GM19438 (cell line): ENCODE data around the gene UNC5CL.

Source experiments
- ATAC-seq: cut with Tn5 transposase; IDR thresholded peaks from one replicate; pipeline ENCODE4 v1.9.1; 2021; ENCODE audit warnings: low read depth; ENCODE audit not compliant: unreplicated experiment

Gene UNC5CL, protein sequence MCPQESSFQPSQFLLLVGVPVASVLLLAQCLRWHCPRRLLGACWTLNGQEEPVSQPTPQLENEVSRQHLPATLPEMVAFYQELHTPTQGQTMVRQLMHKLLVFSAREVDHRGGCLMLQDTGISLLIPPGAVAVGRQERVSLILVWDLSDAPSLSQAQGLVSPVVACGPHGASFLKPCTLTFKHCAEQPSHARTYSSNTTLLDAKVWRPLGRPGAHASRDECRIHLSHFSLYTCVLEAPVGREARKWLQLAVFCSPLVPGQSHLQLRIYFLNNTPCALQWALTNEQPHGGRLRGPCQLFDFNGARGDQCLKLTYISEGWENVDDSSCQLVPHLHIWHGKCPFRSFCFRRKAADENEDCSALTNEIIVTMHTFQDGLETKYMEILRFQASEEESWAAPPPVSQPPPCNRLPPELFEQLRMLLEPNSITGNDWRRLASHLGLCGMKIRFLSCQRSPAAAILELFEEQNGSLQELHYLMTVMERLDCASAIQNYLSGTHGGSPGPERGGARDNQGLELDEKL

DNA sequence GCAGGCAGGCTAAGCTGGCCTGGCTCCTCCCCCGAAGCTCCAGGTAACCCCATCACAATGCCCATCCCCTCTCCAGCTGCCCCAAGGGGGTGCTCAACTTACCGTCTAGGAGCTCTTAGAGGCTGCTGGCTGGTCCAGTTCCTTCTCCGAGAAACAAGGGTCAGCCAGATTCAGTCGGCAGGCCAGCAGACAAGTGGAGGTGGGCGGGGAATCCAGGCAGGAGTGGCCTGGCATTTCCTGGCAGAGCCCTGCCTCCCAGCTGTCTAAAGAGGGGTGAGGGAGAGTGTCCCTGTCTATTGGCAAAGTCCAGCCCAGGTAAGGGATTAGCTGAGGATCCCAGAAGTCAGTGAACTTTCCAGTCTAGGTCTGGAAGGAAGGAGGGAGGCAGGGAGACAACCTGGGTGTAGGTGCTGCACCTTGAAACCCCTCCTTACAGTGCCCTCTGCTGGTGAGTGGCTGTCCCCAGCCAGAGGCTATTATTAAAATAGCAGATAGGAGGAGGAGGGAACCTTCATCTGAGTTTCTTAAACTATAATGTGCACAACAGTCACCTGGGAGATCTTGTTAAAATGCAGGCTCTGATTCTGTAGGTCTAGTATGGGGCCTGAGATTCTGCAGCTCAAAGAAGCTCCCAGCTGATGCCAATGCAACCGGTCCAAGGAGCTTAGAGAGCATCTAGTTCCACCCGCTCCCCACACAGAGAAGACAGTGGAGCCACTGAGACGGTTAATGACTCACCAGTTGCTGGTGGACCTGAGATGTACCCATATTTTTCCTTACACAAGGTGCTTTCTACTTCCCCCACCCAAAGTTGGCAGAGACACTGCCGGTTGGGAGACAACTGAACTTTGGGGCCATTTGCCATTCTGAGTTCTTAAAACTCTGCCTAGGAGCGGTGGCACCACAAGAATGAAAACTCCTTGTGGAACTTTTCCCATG lies at the start of gene UNC5CL:
Gene UNC5CL (minus strand): TSS at position 162 of the 939 bp plus-strand sequence. CDS start 4,147 bp downstream, outside the sequence.
- no peak for ATAC-seq

DNA sequence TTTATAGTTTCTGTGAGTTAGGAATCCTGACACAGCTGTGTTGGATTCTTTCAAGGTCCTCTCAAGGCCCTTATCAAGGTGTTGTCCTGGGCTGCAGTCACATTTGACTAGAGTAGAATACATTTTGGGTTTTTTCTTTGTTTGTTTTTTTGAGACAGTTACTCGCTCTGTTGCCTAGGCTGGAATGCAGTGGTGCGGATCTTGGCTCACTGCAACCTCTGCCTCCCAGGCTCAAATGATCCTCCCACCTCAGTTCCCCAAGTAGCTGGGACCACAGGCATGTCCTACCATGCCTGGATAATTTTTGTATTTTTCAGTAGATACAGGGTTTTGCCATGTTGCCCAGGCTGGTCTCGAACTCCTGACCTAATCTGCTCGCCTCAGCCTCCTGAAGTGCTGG lies 49.4 kb upstream of the UNC5CL start:
- ATAC-seq = no peak

DNA sequence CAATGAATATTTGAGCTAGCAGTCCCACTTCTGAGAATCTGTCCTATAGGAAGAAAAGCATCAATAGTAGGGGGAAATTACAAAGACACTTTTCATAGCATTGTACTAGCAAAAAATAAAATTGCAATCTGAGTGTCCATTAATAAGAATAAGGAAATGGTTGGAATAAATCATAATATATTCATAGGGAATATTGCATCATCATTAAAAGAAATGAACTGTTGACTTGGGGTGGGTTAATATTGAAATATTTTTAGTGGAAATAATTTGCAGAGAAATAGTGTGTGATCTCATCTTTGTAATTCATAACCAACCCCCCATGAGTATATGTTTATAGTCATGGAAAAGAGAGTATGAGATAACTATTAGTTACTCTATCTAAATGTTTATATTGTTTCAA lies 46.2 kb upstream of the UNC5CL start:
- ATAC-seq = no peak

DNA sequence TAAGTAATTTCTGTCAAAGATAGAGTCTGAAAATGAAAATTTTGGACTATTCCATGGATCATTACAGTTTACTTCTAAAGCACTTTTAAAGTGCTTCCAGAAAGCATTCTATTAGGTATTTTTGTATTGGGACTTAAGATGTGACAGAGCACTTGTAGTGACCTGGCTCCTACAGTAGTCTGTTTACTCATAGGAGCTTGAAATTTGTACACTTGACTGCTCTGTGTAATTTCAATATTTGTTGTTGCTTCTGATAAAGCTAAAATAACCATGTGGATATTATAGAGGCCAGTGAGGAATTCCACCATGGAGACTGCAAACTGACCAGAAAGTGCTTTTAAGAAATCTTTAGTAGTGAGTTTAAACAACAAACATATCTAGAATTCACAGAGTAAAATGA lies 44.1 kb upstream of the UNC5CL start:
- ATAC-seq = no peak

DNA sequence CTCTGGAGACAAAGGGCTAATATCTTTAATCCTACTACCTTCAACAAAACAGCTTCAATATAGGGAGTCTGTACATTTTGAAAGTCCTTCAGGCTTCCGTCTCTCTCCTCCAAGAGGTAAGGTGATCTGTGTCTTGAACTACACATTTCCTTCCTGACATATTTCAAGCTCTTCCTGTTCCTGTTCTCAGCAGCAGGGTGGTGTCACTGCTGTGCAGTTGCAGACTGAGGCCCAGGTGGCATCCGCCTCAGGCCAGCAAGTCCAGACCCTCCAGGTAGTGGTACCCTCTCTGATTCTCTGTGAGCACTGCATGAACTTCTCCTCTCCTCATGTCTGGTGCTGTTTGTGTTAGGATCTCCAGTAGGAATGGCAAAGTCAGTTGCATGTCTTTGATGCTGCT lies 41.6 kb upstream of the UNC5CL start:
- ATAC-seq = no peak

DNA sequence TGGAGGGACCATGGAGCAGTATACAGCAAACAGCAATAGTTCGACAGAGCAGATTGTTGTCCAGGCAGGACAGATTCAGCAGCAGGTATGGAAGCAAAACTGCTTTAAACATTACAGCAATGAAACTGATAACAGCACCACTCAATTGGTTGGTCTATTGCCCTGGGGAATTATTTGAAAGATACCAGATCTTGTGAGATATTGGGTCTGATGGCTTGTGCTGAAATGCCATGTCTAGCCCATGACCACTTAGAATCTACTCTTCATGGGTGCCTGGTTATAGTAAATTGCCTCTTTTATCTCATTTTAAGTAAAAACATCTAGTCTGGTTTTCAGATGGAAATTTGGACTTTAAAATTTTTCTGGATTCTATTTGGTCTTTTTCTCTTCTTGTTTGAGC lies 40.1 kb upstream of the UNC5CL start:
- ATAC-seq = no peak

DNA sequence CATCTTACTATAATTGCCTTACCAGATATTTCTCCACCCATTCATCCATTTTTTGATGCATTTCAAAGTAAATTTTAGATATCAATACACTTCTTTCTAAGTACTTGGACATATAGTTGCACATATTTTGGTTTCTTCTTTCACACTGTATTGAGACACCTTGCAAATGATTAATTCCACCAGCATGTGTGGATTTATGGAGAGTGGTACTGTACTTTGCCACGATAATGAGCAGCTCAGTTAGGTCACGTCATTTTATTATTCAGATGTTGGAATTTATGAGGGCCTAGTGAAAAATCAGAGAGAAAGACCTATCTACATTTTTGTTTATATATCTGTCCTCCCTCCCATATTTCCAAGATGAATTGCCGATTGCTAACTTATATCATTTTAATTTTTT lies 39.1 kb upstream of the UNC5CL start:
- no peak for ATAC-seq

DNA sequence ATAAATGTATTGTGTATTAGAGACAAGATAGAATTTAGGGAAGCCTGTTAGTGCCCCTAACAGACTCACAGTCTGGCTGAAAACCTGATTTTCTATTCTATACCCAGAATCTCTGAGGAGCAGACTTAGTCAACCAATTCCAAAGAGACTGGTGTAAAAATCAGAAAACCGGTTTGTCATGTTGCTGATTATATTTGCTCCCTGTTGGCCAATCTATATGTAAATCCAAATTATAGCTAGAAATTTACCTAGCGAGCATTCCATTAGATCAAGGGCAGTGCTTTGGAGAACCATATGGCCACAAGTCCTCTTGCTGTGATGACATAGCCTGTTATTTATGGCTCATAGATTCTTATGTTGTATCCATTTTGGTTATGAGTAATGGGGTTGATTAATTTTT lies 38.5 kb upstream of the UNC5CL start:
- ATAC-seq = no peak

DNA sequence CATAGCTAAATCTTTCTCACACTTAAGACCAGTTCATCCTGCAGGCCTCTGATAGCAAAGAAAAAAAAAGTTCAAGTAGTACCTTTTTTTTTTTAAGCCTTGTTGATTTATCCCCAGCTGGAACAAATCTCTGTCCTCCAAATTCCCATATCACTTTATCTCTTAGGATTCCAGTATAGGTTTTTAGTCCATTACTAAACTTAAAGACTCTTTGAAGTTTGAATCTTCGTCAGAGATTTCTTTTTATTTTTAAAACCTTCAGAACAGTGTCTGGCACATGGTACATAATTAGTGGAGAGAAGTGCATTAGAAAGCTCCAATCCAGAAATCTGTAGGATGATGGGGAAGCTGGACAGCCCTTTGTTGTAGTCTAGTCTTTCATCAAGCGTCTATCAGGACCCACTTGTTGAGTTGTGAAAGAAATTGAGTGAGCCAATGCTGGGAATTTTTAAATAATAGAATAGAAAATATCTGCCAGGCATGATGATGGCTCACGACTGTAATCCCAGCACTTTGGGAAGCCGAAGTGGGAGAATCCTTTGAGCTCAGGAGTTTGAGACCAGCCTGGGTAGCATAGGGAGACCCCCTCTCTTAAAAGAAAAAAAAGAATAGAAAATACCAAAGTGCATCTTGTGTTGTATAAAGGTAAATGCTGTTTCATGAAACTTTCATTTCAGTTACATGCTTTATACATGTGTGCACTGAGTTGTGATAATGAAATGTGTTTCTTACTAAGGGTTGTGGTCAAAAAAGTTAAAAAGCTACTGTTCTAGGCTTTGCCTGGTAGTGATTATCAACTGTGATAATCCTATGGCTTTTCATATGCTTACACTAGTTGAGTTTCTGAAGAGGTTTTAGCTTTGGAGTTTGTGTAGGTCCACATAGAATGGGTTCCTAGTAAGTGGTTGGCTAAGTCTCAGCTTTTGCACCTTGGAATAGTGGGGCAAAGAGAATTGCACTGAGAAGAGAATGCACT lies 36.9 kb upstream of the UNC5CL start:
- ATAC-seq = no peak

DNA sequence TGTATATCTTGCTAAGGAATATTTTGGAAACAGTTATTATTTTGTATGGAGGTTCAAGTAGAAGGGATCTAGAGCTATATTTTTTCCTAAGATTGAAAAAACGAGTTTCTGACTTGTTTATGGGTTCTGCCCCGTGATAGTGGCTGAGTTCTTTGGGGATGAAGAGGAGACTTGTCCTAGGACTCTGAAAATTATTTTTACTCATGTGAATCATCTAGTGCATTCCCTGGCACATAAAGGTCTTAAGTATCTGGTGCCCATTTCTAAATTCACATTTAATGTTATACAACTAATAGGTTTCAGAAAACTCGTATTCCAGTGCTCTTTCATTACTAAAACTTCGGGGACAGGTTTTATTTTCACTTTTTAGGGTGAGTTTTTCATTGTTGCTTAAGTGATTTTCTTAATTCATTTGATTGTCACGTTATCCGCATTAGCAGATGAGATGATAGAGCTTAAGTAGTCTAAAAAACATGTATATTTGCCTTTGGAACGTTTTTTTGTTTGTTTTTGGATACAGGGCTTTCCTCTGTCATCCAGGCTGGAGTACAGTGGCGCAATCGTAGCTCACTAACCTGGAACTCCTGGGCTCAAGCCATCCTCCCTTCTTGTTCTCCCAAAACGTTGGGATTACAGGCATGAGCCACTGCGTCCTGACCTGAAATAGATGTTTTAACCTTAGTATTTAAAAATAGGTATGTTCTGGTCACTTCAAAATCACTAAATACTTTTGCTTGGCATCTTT lies 35.8 kb upstream of the UNC5CL start:
- ATAC-seq = no peak

DNA sequence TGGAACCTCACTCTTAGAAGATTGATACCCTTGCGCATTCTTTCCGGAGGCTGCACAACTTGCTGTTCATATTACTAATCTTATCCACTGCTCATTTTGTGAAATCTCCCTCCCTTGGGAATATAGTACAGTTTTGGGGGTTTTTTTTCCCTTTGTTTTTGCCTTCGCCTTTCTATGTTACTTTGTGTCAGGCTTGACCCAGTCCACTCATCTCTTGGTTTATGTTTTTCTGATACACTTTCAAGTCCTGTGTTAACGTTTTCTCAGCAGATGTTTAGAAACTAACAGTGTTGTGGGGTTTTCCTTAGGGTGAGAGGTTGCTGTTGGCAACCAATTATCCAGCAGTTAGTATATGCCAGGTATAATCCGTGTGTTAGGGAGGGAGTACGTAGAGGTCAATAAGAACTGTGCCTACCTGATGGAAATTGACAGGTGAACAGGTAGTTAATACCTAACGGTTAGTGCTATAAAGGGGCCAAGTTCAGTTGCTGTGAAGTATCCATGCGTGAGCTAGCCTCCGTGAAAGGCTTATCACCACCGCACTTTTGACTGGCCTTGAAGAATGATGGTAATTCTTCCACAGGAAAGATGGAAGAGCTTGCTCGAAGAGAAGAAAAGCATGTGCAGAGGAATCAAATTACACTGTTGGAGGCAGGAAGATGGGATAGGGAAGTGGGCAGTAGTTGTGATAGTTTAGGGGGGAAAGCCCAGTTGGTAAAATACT lies 35.1 kb upstream of the UNC5CL start:
- no peak for ATAC-seq

DNA sequence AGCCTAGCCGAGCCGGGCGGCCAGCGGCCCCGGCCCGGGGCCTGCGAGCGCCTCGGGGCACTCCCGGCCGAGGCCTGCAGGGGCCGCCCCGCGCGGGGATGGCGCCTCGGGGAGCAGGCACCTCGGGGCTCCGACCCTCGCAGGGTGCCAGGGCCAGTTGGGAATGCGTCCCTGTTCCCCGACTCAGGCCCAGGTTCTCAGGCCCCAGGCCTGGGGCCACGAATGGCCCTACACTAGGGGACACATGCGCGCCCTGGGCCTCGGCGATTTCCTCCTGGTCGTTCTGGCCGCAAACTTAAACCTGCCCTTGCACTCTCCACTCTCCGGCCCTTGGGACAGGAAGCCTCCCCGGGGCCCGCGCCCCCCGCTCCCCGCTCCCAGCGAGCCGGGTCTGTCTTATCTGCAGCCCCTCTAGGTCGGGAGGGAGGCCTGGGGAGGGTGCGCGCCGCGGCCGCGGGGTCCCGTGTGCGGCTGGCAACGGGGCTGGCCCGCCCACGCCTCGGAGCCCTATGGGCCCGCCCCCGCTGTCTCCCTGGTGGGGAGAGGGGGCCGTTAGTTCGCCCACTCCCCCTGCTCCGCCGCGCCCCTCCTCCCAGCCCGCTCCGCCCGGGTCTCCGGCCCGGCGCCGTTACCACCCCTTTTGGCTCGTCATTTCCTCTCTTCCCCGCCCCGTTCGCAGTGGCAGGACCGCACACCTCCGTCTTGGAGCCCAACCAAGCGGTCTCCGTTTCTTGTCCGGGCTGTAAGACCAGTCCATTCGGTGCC lies 34.4 kb upstream of the UNC5CL start:
- ATAC-seq = peak; percentile 24

DNA sequence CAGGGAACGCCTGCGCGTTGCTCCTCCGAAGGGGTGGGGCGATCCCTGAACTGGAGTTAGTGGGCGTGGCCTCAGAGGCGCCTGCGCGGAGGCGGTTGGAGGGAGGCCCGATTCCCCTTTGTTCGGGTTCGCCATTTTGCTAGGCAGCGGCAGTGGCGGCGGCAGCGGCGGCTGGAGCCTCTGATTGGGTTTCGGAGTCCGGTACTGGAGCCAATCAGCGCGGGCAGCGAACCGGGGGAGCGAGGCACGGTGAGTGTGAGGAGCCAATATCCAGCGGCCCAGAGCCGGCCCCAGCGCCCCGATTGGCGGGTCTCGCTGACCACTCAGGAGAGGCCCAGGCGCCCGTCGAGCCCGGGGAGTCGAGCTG lies 33.8 kb upstream of the UNC5CL start, which contains the start of gene NFYA:
Gene NFYA (plus strand): TSS at position 139 of the 367 bp plus-strand sequence. CDS start 6,116 bp downstream, outside the sequence.
- ATAC-seq = peak; percentile 61

DNA sequence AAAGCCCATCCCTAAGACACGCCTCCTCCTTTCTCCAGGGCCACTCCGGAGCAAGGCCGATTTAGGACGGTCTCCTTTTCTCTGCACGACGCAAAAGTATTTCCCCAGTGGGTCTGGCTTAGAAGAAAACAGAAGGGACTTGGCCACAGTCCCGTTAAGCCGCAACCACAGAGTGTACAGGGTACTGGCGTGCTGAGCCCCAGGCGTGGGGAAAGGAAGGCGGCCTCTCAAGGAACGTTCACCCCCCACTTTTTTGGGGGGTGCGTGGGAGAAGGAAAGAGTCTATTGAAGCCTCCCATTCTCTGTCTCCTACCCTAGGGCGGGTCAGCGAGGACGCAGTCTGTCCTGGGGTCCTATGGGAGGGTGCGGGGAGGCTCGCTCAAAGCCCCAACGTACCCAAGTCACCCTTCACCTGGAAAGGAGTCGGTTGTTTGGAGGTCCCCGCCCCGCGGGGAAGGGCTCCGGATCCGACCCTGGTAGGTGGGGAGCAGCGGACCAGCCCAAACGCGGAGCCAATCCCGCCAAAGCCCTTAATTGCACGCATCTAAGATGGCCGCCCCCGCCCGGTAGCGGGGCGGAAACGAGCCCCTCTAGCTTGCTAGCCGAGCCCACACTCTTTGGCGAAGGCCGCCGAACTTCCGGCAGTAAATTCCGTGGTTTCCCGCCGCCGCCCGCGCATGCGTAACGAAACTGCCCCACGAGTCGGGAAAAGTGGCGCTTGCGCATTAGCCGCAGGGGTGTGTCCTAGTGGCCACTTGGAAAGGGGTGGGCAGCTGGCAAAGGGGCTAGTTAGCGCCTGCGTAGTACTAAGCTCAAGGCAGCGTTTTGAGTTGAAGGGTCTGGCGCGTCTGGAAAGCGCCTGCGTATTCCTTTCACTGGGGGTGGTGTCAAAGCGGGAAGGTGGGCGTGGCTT lies 33.2 kb upstream of the UNC5CL start, which contains the start of gene OARD1:
Gene OARD1 (minus strand): TSS at position 434 of the 913 bp plus-strand sequence. CDS start 722 bp downstream, outside the sequence.
- ATAC-seq = peak; percentile 67

DNA sequence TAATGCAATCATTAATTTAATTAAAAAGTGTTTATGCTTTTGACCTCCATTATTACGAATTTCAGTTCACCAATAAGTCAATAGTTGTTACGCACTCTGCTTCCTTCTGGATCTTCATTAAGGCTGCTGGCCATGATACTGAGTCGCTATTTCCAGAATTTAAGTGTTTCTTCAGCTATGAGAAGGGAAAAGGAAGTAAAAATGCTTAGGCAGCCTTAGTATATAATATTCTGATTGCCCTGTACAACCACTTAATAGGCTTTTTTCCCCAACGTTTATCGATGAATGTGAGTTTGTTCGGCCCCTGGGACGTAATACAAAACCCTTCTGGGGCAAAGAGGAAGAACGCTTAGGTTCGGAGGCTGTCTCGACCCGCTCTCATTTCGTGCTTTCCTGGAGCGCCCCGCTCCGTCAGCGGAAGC lies 32.5 kb upstream of the UNC5CL start:
- ATAC-seq = peak; percentile 20

DNA sequence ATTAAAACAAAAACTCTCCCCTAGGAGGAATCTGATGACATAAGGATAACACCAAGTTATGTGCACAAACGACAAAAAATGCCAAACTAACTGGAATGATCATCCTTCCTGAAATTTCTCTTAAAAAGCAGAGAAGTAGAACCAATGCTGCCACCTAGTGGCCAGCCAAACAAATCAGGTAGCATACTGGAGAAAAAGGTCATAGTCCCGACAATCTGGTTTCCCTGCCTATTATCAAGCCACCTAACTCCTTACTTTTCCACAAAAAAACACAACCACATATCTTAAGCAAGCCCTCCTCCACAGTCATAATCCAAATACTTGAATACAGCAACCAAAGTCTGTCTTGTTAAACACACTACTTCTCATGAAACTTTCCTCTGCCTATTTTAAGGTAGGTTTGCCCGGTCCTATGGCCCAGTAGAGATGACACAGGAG lies 27.9 kb upstream of the UNC5CL start:
- no peak for ATAC-seq

DNA sequence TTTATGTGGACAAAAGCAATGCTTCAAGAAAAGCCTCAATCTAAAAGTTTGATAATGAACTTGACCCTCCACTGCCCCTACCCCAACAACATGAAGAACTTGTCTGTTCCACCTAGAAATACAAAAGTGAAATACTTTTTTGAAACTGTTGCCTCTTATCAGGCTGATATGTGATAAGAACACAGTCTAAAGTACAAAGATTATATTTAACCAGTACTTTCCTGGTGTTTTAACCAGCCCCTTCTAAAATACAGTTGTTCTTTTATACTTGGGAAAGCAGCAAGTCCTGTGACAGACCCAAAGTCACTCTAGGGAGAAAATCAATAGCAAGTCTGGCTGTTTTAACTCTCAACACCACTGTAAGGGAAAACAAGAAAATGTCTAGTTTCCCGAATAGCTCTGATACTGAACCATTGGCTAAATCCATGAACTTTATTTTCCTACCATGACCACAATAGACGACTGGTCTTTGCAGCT lies 26.6 kb upstream of the UNC5CL start:
- no peak for ATAC-seq
